Inflammatory macrophage treated with lipopolysaccharide for 1 hour (primary cell): ENCODE data around the gene AP3D1.
"Not testable (repeated sequence)": the region's sequence is repeated elsewhere in the genome, so short reads cannot be mapped to it uniquely, and the experiment has no call there.

ENCODE experiments used
- DNase-seq, 2 donors: peaks; one replicate each; pipeline ENCODE4 v3.0.0-alpha.2; 2020 to 2022

Gene AP3D1

GRCh38 chr19:2149980-2150793, 1.2 kb downstream of the AP3D1 start:
- DNase-seq: peak; percentile 30 to 42

- DNase-seq: no peak
Observed at GRCh38 chr19:2148482-2149135, 2.8 kb downstream of the AP3D1 start.

- no peak for DNase-seq
Observed at GRCh38 chr19:2145831-2146241, 5.5 kb downstream of the AP3D1 start.

- DNase-seq: no peak
Observed at GRCh38 chr19:2144190-2144589, 7.2 kb downstream of the AP3D1 start.

- DNase-seq: no peak
Observed at GRCh38 chr19:2142173-2142829, 9.1 kb downstream of the AP3D1 start.

- DNase-seq: no peak
Observed at GRCh38 chr19:2140138-2140569, 11.2 kb downstream of the AP3D1 start.

- DNase-seq: no peak
Observed at GRCh38 chr19:2139385-2140137, 11.8 kb downstream of the AP3D1 start.

GRCh38 chr19:2138061-2138728, 13.2 kb downstream of the AP3D1 start:
- no peak for DNase-seq

- DNase-seq: no peak
Observed at GRCh38 chr19:2136796-2137195, 14.6 kb downstream of the AP3D1 start.

- no peak for DNase-seq
Observed at GRCh38 chr19:2135474-2136402, 15.6 kb downstream of the AP3D1 start.

- no peak for DNase-seq
Observed at GRCh38 chr19:2132731-2133490, 18.5 kb downstream of the AP3D1 start.

- no peak for DNase-seq
Observed at GRCh38 chr19:2132191-2132590, 19.2 kb downstream of the AP3D1 start.

- DNase-seq: not testable (repeated sequence)
Observed at GRCh38 chr19:2131012-2131975, 20.1 kb downstream of the AP3D1 start.

- no peak for DNase-seq
Observed at GRCh38 chr19:2129892-2130770, 21.2 kb downstream of the AP3D1 start.

GRCh38 chr19:2129486-2129885, 21.9 kb downstream of the AP3D1 start:
- DNase-seq: no peak

GRCh38 chr19:2129022-2129421, 22.3 kb downstream of the AP3D1 start:
- no peak for DNase-seq

GRCh38 chr19:2128252-2128651, 23.1 kb downstream of the AP3D1 start:
- not testable (repeated sequence) for DNase-seq

- DNase-seq: no peak
Observed at GRCh38 chr19:2127758-2128157, 23.6 kb downstream of the AP3D1 start.
